IMR-90 (cell line): ENCODE measurements around the gene RASGRP3. TPM values are rescaled to one million over a fixed set of nuclear protein-coding genes. Genes with fewer than 3 reads are reported as not detected.
A peak's percentile ranks its signal among the peaks of the same experiment; 100 is the strongest.

Source experiments
- ATAC-seq: fragments of 200-7000 bp; cut with Tn5 transposase; 2 replicates; pipeline ENCODE4 v1.9.1; 2020; ENCODE audit warnings: low read depth, mild to moderate bottlenecking, moderate library complexity
- BruUV-seq: library from RNA; stranded (reverse); fragments of 400-500 nt; replicated peaks from 2 replicates; lab custom pipeline; 2021; lab: Mats Ljungman, UMichigan
- CTCF ChIA-PET: fragments of 300-600 bp; formaldehyde crosslinking; extraction: SDS; loops from one replicate; lab custom pipeline; 2021; ENCODE audit warnings: antibody characterized with exemption; lab: Yijun Ruan, JAX
- POLR2A ChIA-PET: fragments of 300-600 bp; sonication (Branson Sonifier 250); formaldehyde crosslinking; loops from one replicate; lab custom pipeline; 2022; ENCODE audit warnings: antibody characterized with exemption; ENCODE audit not compliant: unreplicated experiment; lab: Charles Lee
- DNase-seq: peaks from one replicate; pipeline ENCODE4 v3.0.0; 2013
- H2AFZ ChIP-seq: replicated peaks from 2 replicates; pipeline ENCODE3; 2013; ENCODE audit warnings: low read length, mild to moderate bottlenecking; ENCODE audit not compliant: poor library complexity
- H2AK5ac ChIP-seq: 2 replicates; pipeline ENCODE4 v1.6.1; 2013; ENCODE audit warnings: low read depth, low read length, inconsistent platforms
- H2AK9ac ChIP-seq: replicated peaks from 2 replicates; pipeline ENCODE3; 2013; ENCODE audit warnings: mild to moderate bottlenecking, low read depth, low read length, moderate library complexity; ENCODE audit not compliant: poor library complexity
- H2BK120ac ChIP-seq: 2 replicates; pipeline ENCODE4 v1.6.1; 2013; ENCODE audit warnings: low read depth, low read length, inconsistent platforms
- H2BK15ac ChIP-seq: 3 replicates; pipeline ENCODE4 v1.6.1; 2013; ENCODE audit warnings: low read depth, low read length, inconsistent platforms
- H2BK20ac ChIP-seq: 2 replicates; pipeline ENCODE4 v1.6.1; 2013; ENCODE audit warnings: low read depth, mild to moderate bottlenecking, inconsistent platforms, low read length, moderate library complexity
- H2BK5ac ChIP-seq: 2 replicates; pipeline ENCODE4 v1.6.1; 2013; ENCODE audit warnings: mild to moderate bottlenecking, low read depth, low read length, inconsistent platforms; ENCODE audit not compliant: poor library complexity, severe bottlenecking
- H3K14ac ChIP-seq: replicated peaks from 2 replicates; pipeline ENCODE4 v1.6.1; 2013; ENCODE audit warnings: low read depth, low read length, inconsistent platforms
- H3K18ac ChIP-seq: 2 replicates; pipeline ENCODE4 v1.6.1; 2013; ENCODE audit warnings: low read depth, low read length, control low read depth
- H3K23ac ChIP-seq: 2 replicates; pipeline ENCODE4 v1.6.1; 2013; ENCODE audit warnings: low read depth, low read length, inconsistent platforms
- H3K27ac ChIP-seq: 2 replicates; pipeline ENCODE4 v1.5.1; 2013; ENCODE audit warnings: mild to moderate bottlenecking, control low read depth, low read length; ENCODE audit not compliant: insufficient read depth
- H3K27me3 ChIP-seq: 2 replicates; pipeline ENCODE4 v1.6.1; 2013; ENCODE audit warnings: low read length; ENCODE audit not compliant: control insufficient read depth, insufficient read depth
- H3K36me3 ChIP-seq: 2 replicates; pipeline ENCODE4 v1.6.1; 2013; ENCODE audit warnings: low read length, mixed read lengths; ENCODE audit not compliant: control insufficient read depth, insufficient read depth
- H3K4ac ChIP-seq: 2 replicates; pipeline ENCODE4 v1.6.1; 2013; ENCODE audit warnings: low read depth, low read length, inconsistent platforms
- H3K4me1 ChIP-seq: 2 replicates; pipeline ENCODE4 v1.6.1; 2013; ENCODE audit warnings: low read length, mixed read lengths; ENCODE audit not compliant: control insufficient read depth, insufficient read depth
- H3K4me2 ChIP-seq: 2 replicates; pipeline ENCODE4 v1.6.1; 2013; ENCODE audit warnings: low read depth, mild to moderate bottlenecking, control low read depth, low read length, moderate library complexity
- H3K4me3 ChIP-seq: 2 replicates; pipeline ENCODE4 v1.5.1; 2013; ENCODE audit warnings: low read depth, mild to moderate bottlenecking, control low read depth, low read length, moderate library complexity; ENCODE audit not compliant: insufficient read depth
- H3K56ac ChIP-seq: 2 replicates; pipeline ENCODE4 v1.6.1; 2013; ENCODE audit warnings: low read length, inconsistent platforms; ENCODE audit not compliant: insufficient read depth; ENCODE audit errors: extremely low read depth
- H3K79me1 ChIP-seq, 2 experiments: 2 replicates each; pipeline ENCODE4 v1.6.1; 2013; ENCODE audit warnings: low read length in 2 of 2, inconsistent platforms in 1 of 2, low read depth in 1 of 2
- H3K9ac ChIP-seq: 2 replicates; pipeline ENCODE4 v1.6.1; 2013; ENCODE audit warnings: low read depth, low read length, control low read depth
- H3K9me1 ChIP-seq: 2 replicates; pipeline ENCODE4 v1.6.1; 2013; ENCODE audit warnings: low read length, inconsistent platforms; ENCODE audit not compliant: insufficient read depth
- H3K9me3 ChIP-seq: 2 replicates; pipeline ENCODE4 v1.6.1; 2013; ENCODE audit warnings: low read length; ENCODE audit not compliant: control insufficient read depth, insufficient read depth
- H4K20me1 ChIP-seq: 2 replicates; pipeline ENCODE4 v1.6.1; 2013; ENCODE audit warnings: low read length, inconsistent platforms; ENCODE audit not compliant: insufficient read depth
- H4K5ac ChIP-seq: 2 replicates; pipeline ENCODE4 v1.6.1; 2013; ENCODE audit warnings: mild to moderate bottlenecking, low read depth, low read length, control low read depth
- H4K8ac ChIP-seq, 2 experiments: 2 replicates each; pipeline ENCODE4 v1.6.1; 2013; ENCODE audit warnings: low read depth in 2 of 2, low read length in 2 of 2, control low read depth in 1 of 2, inconsistent platforms in 1 of 2
- H4K91ac ChIP-seq: 2 replicates; pipeline ENCODE4 v1.6.1; 2013; ENCODE audit warnings: low read depth, low read length, inconsistent platforms; ENCODE audit not compliant: insufficient read depth
- BHLHE40 ChIP-seq: fragments of 150-350 bp; IDR thresholded peaks from 2 replicates; pipeline ENCODE4 v1.6.1; 2016; ENCODE audit warnings: mild to moderate bottlenecking, low read depth, low read length
- CEBPB ChIP-seq: IDR thresholded peaks from 2 replicates; pipeline ENCODE4 v1.6.1; 2012; ENCODE audit warnings: low read depth, low read length, improper control_type of control experiment
- CHD1 ChIP-seq: IDR thresholded peaks from 2 replicates; pipeline ENCODE4 v1.6.1; 2012; ENCODE audit warnings: low read depth, low read length, improper control_type of control experiment
- FOS ChIP-seq: fragments of 150-350 bp; IDR thresholded peaks from 2 replicates; pipeline ENCODE4 v1.6.1; 2016; ENCODE audit warnings: low read depth, low read length
- MAFK ChIP-seq: IDR thresholded peaks from 2 replicates; pipeline ENCODE4 v1.6.1; 2012; ENCODE audit warnings: low read depth, low read length, improper control_type of control experiment
- MAZ ChIP-seq: IDR thresholded peaks from 2 replicates; pipeline ENCODE4 v1.6.1; 2012; ENCODE audit warnings: low read depth, mild to moderate bottlenecking, low read length, improper control_type of control experiment, moderate library complexity, borderline replicate concordance
- MXI1 ChIP-seq: IDR thresholded peaks from 2 replicates; pipeline ENCODE4 v1.6.1; 2012; ENCODE audit warnings: low read depth, mild to moderate bottlenecking, low read length, moderate library complexity, borderline replicate concordance
- NFE2L2 ChIP-seq: fragments of 150-350 bp; IDR thresholded peaks from 2 replicates; pipeline ENCODE4 v1.6.1; 2016; ENCODE audit warnings: low read depth, mild to moderate bottlenecking, low read length
- POLR2A ChIP-seq: IDR thresholded peaks from 2 replicates; pipeline ENCODE4 v1.6.1; 2012; ENCODE audit warnings: mild to moderate bottlenecking, low read depth, low read length
- RAD21 ChIP-seq: IDR thresholded peaks from 2 replicates; pipeline ENCODE4 v1.6.1; 2012; ENCODE audit warnings: low read length, improper control_type of control experiment
- RCOR1 ChIP-seq: IDR thresholded peaks from 2 replicates; pipeline ENCODE4 v1.6.1; 2012; ENCODE audit warnings: mild to moderate bottlenecking, low read length, improper control_type of control experiment; ENCODE audit not compliant: insufficient replicate concordance
- RFX5 ChIP-seq: IDR thresholded peaks from 2 replicates; pipeline ENCODE4 v1.8.0; 2012; ENCODE audit warnings: low read depth, mild to moderate bottlenecking, low read length, moderate library complexity
- SMC3 ChIP-seq: fragments of 150-350 bp; IDR thresholded peaks from 2 replicates; pipeline ENCODE4 v1.6.1; 2016; ENCODE audit warnings: low read depth, mild to moderate bottlenecking, antibody characterized with exemption, low read length, moderate library complexity
- WGBS, 2 experiments: methylation state at CpG; one replicate each; pipeline versions ENCODE4 v1.1.5 to v1.1.7; 2013; ENCODE audit warnings: missing lambda C conversion rate in 2 of 2; ENCODE audit not compliant: insufficient read length in 1 of 2; ENCODE audit errors: extremely low coverage in 2 of 2; 5-methylcytosine and 5-hydroxymethylcytosine counted together
- dilution Hi-C: fragments of 300-500 bp; cut with HindIII; formaldehyde crosslinking; loops from one replicate; pipeline ENCODE4 v1.14.3; 2018; ENCODE audit warnings: low sequenced_read_pairs; ENCODE audit not compliant: unreplicated experiment
- in situ Hi-C: fragments of 300-500 bp; cut with MboI; formaldehyde crosslinking; loops from 3 replicates; pipeline ENCODE4 v1.14.3; 2019; ENCODE audit warnings: low sequenced_read_pairs, inconsistent platforms, mixed read lengths
- intact Hi-C: fragments of 100-400 bp; cut with micrococcal nuclease; formaldehyde crosslinking; loops from 2 replicates; pipeline ENCODE4 v1.10.0; 2022
- polyA plus RNA-seq, 3 experiments: library from polyadenylated mRNA; depleted of rRNA; stranded (reverse); fragments of >200 nt; gene quantifications; 2 replicates each; pipeline ENCODE4 v1.2.3, GENCODE V29; 2012; ENCODE audit warnings: low replicate concordance in 1 of 3
- total RNA-seq: library from RNA; depleted of rRNA; stranded (reverse); fragments of >200 nt; gene quantifications from 2 replicates; pipeline ENCODE4 v1.2.3, GENCODE V29; 2012
- TF ChIP-seq, protein P1 (sequence below): fragments of 150-350 bp; IDR thresholded peaks from 2 replicates; pipeline ENCODE4 v1.6.1; 2016; ENCODE audit warnings: low read depth, mild to moderate bottlenecking, low read length, moderate library complexity, borderline replicate concordance
- TF ChIP-seq, protein P2 (sequence below): conservative IDR thresholded peaks from 2 replicates; pipeline ENCODE4 v1.5.1; 2012; ENCODE audit warnings: mild to moderate bottlenecking, low read depth, low read length, improper control_type of control experiment
- TF ChIP-seq, protein P3 (sequence below): fragments of 150-350 bp; IDR thresholded peaks from 2 replicates; pipeline ENCODE4 v1.6.1; 2017; ENCODE audit warnings: mild to moderate bottlenecking, antibody characterized with exemption, low read length, low read depth

The RASGRP3 gene
- total and polyA plus RNA-seq, 2 of the 4 experiments (the other 2 are of a cell fraction), result 1.7 to 3.0 TPM

DNA sequence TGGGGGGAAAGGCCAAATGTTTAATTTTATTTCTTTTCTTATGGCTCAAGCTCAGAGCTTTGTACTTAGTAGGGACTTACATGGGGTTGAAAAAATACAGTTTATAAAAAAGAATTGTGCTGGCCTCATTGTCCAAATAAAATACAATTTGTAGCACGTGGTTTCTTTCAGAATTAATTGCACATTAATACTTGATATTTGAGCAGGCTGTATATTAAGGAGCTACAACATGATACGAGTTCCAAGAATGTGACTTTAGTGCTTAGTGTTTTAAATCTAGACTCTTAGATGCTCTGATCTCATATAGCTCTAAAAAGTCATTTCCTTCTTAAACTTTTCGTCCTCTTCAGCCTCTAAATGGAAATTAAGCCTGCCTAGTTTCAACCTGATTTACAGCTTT is 46.4 kb upstream of the RASGRP3 start:
- in situ Hi-C loops, result no loop called here
- POLR2A ChIA-PET, result no interaction called here
- H3K9ac ChIP-seq, result no peak overlapping the region; the same call in 1 of the 2 replicates

More for the DNA sequence above, 46.4 kb upstream of the RASGRP3 start:
- ATAC-seq (no peak), DNase-seq (no peak)
- Histone ChIP-seq H3K4ac (no peak overlapping the region; the same call in 1 of the 2 replicates), H2BK120ac (peak overlapping the region; percentile 79), H4K91ac (no peak overlapping the region), H2AK5ac (no peak overlapping the region), H3K4me2 (no peak overlapping the region), H3K27ac (no peak overlapping the region), H3K23ac (no peak overlapping the region), H3K18ac (peak overlapping the region; percentile 23; the same call in 1 of the 2 replicates), H3K9me3 (no peaks in the 10 kb centered on the region), H3K36me3 (no peaks in the 10 kb centered on the region), H4K5ac (no peak overlapping the region), H3K4me3 (no peak overlapping the region), H2BK20ac (peak overlapping the region; percentile 48; the same call in 1 of the 2 replicates), H3K79me1 (no peaks in the 10 kb centered on the region), H4K20me1 (no peaks in the 10 kb centered on the region), H3K14ac (no peak overlapping the region; the same call in 1 of the 2 replicates), H3K27me3 (no peaks in the 10 kb centered on the region), H2AK9ac (no peak overlapping the region), H3K4me1 (peaks cover 12% of the 10 kb centered on the region), H2BK15ac (no peak overlapping the region), H2BK5ac (peak overlapping the region; percentile 56), H3K56ac (no peak overlapping the region), H3K9me1 (peaks cover 16% of the 10 kb centered on the region; the same call in 1 of the 2 replicates), H2AFZ (no peak overlapping the region), H4K8ac (peak overlapping the region in 1 of 2 experiments; percentile 6; a peak in 1 of 4 replicates)
- intact Hi-C loops, result loop anchor here (10.0 kb wide), 1 partner anchor 295 kb away; no protein-coding TSS in a partner anchor
- CTCF ChIA-PET, result no interaction called here
- TF ChIP-seq CEBPB, result no peak
- no peak for TF ChIP-seq CHD1
- TF ChIP-seq RCOR1, result no peak
- no peak for TF ChIP-seq SMC3
- no peak for TF ChIP-seq MAZ
- no peak for TF ChIP-seq RFX5
- TF ChIP-seq RAD21, result no peak
- TF ChIP-seq MAFK, result no peak
- no peak for TF ChIP-seq NFE2L2
- TF ChIP-seq FOS, result no peak
- no peak for TF ChIP-seq BHLHE40
- TF ChIP-seq, protein P1, sequence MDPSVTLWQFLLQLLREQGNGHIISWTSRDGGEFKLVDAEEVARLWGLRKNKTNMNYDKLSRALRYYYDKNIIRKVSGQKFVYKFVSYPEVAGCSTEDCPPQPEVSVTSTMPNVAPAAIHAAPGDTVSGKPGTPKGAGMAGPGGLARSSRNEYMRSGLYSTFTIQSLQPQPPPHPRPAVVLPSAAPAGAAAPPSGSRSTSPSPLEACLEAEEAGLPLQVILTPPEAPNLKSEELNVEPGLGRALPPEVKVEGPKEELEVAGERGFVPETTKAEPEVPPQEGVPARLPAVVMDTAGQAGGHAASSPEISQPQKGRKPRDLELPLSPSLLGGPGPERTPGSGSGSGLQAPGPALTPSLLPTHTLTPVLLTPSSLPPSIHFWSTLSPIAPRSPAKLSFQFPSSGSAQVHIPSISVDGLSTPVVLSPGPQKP, result no peak
- no peak for TF ChIP-seq MXI1
- TF ChIP-seq POLR2A, result no peak
- TF ChIP-seq, protein P2, sequence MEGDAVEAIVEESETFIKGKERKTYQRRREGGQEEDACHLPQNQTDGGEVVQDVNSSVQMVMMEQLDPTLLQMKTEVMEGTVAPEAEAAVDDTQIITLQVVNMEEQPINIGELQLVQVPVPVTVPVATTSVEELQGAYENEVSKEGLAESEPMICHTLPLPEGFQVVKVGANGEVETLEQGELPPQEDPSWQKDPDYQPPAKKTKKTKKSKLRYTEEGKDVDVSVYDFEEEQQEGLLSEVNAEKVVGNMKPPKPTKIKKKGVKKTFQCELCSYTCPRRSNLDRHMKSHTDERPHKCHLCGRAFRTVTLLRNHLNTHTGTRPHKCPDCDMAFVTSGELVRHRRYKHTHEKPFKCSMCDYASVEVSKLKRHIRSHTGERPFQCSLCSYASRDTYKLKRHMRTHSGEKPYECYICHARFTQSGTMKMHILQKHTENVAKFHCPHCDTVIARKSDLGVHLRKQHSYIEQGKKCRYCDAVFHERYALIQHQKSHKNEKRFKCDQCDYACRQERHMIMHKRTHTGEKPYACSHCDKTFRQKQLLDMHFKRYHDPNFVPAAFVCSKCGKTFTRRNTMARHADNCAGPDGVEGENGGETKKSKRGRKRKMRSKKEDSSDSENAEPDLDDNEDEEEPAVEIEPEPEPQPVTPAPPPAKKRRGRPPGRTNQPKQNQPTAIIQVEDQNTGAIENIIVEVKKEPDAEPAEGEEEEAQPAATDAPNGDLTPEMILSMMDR, result no peak
- TF ChIP-seq, protein P3, sequence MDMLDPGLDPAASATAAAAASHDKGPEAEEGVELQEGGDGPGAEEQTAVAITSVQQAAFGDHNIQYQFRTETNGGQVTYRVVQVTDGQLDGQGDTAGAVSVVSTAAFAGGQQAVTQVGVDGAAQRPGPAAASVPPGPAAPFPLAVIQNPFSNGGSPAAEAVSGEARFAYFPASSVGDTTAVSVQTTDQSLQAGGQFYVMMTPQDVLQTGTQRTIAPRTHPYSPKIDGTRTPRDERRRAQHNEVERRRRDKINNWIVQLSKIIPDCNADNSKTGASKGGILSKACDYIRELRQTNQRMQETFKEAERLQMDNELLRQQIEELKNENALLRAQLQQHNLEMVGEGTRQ, result no peak
- dilution Hi-C loops, result no loop called here
- WGBS, 2 experiments, result no CpG with 5 or more reads among the region's 3 CpGs
- BruUV-seq, result no TSS peak
